ENCODE data around the gene BLMH.

DNA sequence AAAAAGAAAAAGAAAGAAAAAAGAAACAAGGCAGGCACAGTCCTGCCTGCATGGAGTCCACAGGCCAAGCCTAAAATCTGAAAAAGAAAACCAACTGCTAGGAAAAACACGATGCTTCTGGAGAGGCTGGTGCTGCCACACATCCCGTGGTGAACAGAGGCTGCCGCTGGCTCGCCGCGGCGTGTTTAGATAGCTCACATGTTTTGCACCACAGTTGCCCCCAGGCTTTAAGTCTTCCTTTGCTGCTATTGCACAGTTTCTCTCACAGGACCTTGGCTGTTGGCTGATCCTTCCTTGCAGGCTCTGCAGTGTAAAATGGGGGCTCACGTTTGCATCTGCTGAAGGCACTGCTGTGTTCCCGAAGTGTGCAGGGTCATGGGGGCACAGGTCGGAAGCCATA lies 64.9 kb downstream of the BLMH start:
- TF ChIP-seq YY1 (IDR thresholded peaks at IDR 0.05; ENCODE audit: insufficient read depth, insufficient read length) (no peak), ZNF274 (IDR thresholded peaks at IDR 0.05; ENCODE audit: low read depth, low read length) (no peak)

Measured in NT2/D1 (cell line).